H1 (cell line): Measurements from ENCODE around the gene PPRC1. TPM values are rescaled to one million over a fixed set of nuclear protein-coding genes. Genes with fewer than 3 reads are reported as not detected.

Experiments used
- CTCF ChIA-PET: fragments of 300-600 bp; sonication (Branson Sonifier 250); formaldehyde crosslinking; loops from one replicate; lab custom pipeline; 2021; ENCODE audit not compliant: partially characterized antibody; lab: Charles Lee
- POLR2A ChIA-PET: fragments of 300-600 bp; sonication (Branson Sonifier 250); formaldehyde crosslinking; loops from one replicate; lab custom pipeline; 2021; ENCODE audit warnings: inconsistent platforms; ENCODE audit not compliant: partially characterized antibody; lab: Charles Lee
- DNase-seq, 2 experiments: peaks; one replicate each; pipeline versions ENCODE4 v3.0.0 to v3.0.0-alpha.2; 2010 to 2022; ENCODE audit warnings: low spot score in 2 of 2, low read depth in 1 of 2, mixed read lengths in 1 of 2
- FAIRE-seq: peaks from 2 replicates; lab custom pipeline; 2011; peaks lifted over from hg19 to GRCh38; lab: Jason Lieb, UNC
- H2AFZ ChIP-seq: 2 replicates; pipeline ENCODE4 v1.8.1; 2012; ENCODE audit warnings: low read length, inconsistent platforms
- H2AK5ac ChIP-seq: 2 replicates; pipeline ENCODE4 v1.6.1; 2013; ENCODE audit warnings: low read depth, low read length
- H2BK120ac ChIP-seq: replicated peaks from 2 replicates; pipeline ENCODE3; 2013; ENCODE audit warnings: low read depth, low read length, inconsistent platforms
- H2BK12ac ChIP-seq: 2 replicates; pipeline ENCODE4 v1.6.1; 2013; ENCODE audit warnings: low read depth, low read length
- H2BK15ac ChIP-seq: 2 replicates; pipeline ENCODE4 v1.6.1; 2013; ENCODE audit warnings: low read length
- H2BK20ac ChIP-seq: 2 replicates; pipeline ENCODE4 v1.6.1; 2013; ENCODE audit warnings: low read length
- H2BK5ac ChIP-seq: 2 replicates; pipeline ENCODE4 v1.6.1; 2013; ENCODE audit warnings: low read depth, low read length
- H3K14ac ChIP-seq: 2 replicates; pipeline ENCODE4 v1.6.1; 2013; ENCODE audit warnings: inconsistent platforms; ENCODE audit not compliant: insufficient read length
- H3K18ac ChIP-seq: 2 replicates; pipeline ENCODE4 v1.6.1; 2013; ENCODE audit warnings: low read length; ENCODE audit errors: extremely low read depth
- H3K23ac ChIP-seq: 2 replicates; pipeline ENCODE4 v1.6.1; 2013; ENCODE audit warnings: inconsistent platforms; ENCODE audit not compliant: insufficient read length
- H3K23me2 ChIP-seq: 2 replicates; pipeline ENCODE4 v1.6.1; 2013; ENCODE audit warnings: low read depth, low read length
- H3K27ac ChIP-seq: 2 replicates; pipeline ENCODE4 v1.6.1; 2011; ENCODE audit warnings: low read depth, low read length, inconsistent platforms
- H3K27me3 ChIP-seq, 4 experiments: replicated peaks in 1 of 4; 1 replicate in 1 of 4; 2 replicates in 3 of 4; pipeline versions ENCODE4 v1.6.1 to v1.8.1; 2011 to 2013; ENCODE audit warnings: low read length in 3 of 4, mild to moderate bottlenecking in 3 of 4, inconsistent platforms in 2 of 4, mixed read lengths in 2 of 4, moderate library complexity in 1 of 4; ENCODE audit not compliant: control insufficient read depth in 3 of 4, insufficient read depth in 3 of 4; ENCODE audit errors: extremely low read depth in 1 of 4
- H3K36me3 ChIP-seq, 4 experiments: 2 replicates each; pipeline versions ENCODE4 v1.6.1 to v1.8.1; 2011 to 2013; ENCODE audit warnings: mild to moderate bottlenecking in 4 of 4, low read length in 3 of 4, moderate library complexity in 2 of 4, control low read depth in 1 of 4, inconsistent platforms in 1 of 4; ENCODE audit not compliant: insufficient read depth in 4 of 4, control insufficient read depth in 2 of 4
- H3K4ac ChIP-seq: replicated peaks from 2 replicates; pipeline ENCODE3; 2013; ENCODE audit warnings: low read length, low read depth, mixed read lengths, inconsistent platforms; ENCODE audit not compliant: insufficient read length
- H3K4me1 ChIP-seq, 4 experiments: replicated peaks in 1 of 4; 1 replicate in 1 of 4; 2 replicates in 3 of 4; pipeline versions ENCODE4 v1.6.1 to v1.8.1; 2011 to 2013; ENCODE audit warnings: low read length in 3 of 4, inconsistent platforms in 2 of 4, mixed read lengths in 1 of 4; ENCODE audit not compliant: insufficient read depth in 4 of 4, control insufficient read depth in 3 of 4
- H3K4me2 ChIP-seq, 2 experiments: 2 replicates each; pipeline versions ENCODE4 v1.6.1 to v1.8.1; 2011 to 2013; ENCODE audit warnings: low read depth in 2 of 2, low read length in 2 of 2, control low read depth in 1 of 2, inconsistent platforms in 1 of 2, mild to moderate bottlenecking in 1 of 2; ENCODE audit not compliant: insufficient read depth in 1 of 2
- H3K4me3 ChIP-seq, 4 experiments: fragments of 200-600, 300-600 bp in 1 of 4; sonication (generic), shearing (Covaris generic), sonication (Bioruptor Twin) in 1 of 4; 2 replicates each; pipeline versions ENCODE4 v1.5.1 to v1.8.1; 2011 to 2016; ENCODE audit warnings: low read length in 4 of 4, low read depth in 3 of 4, control low read depth in 2 of 4, inconsistent platforms in 2 of 4, mild to moderate bottlenecking in 2 of 4, mixed read lengths in 1 of 4, moderate library complexity in 1 of 4; ENCODE audit not compliant: insufficient read depth in 2 of 4; ENCODE audit errors: extremely low read depth in 1 of 4
- H3K56ac ChIP-seq: replicated peaks from 2 replicates; pipeline ENCODE3; 2013; ENCODE audit warnings: low read depth, mild to moderate bottlenecking, mixed read lengths, low read length, inconsistent platforms; ENCODE audit not compliant: insufficient read length
- H3K79me1 ChIP-seq: 2 replicates; pipeline ENCODE4 v1.6.1; 2013; ENCODE audit warnings: low read depth, low read length, control low read depth
- H3K79me2 ChIP-seq, 2 experiments: 2 replicates each; pipeline versions ENCODE4 v1.6.1 to v1.8.1; 2012 to 2013; ENCODE audit warnings: low read length in 2 of 2, mild to moderate bottlenecking in 2 of 2, inconsistent platforms in 1 of 2; ENCODE audit not compliant: insufficient read depth in 2 of 2, control insufficient read depth in 1 of 2
- H3K9ac ChIP-seq, 4 experiments: replicated peaks in 1 of 4; 1 replicate in 1 of 4; 2 replicates in 3 of 4; pipeline versions ENCODE4 v1.6.1 to v1.8.1; 2011 to 2013; ENCODE audit warnings: low read depth in 3 of 4, low read length in 3 of 4, control low read depth in 2 of 4, mild to moderate bottlenecking in 2 of 4, moderate library complexity in 2 of 4, inconsistent platforms in 1 of 4; ENCODE audit errors: extremely low read depth in 1 of 4
- H3K9me3 ChIP-seq, 2 experiments: 2 replicates each; pipeline versions ENCODE4 v1.6.1 to v1.8.1; 2012 to 2013; ENCODE audit warnings: mild to moderate bottlenecking in 2 of 2, moderate library complexity in 2 of 2, control low read depth in 1 of 2, inconsistent platforms in 1 of 2, low read depth in 1 of 2, low read length in 1 of 2, mixed read lengths in 1 of 2; ENCODE audit not compliant: insufficient read depth in 2 of 2
- H4K20me1 ChIP-seq, 2 experiments: replicated peaks in 1 of 2; 2 replicates each; pipeline versions ENCODE3 to v1.8.1; 2011 to 2013; ENCODE audit warnings: inconsistent platforms in 2 of 2, low read length in 2 of 2, mild to moderate bottlenecking in 1 of 2; ENCODE audit not compliant: insufficient read depth in 2 of 2, control insufficient read depth in 1 of 2
- H4K5ac ChIP-seq: 2 replicates; pipeline ENCODE4 v1.6.1; 2013; ENCODE audit warnings: low read length, low read depth, mixed read lengths, inconsistent platforms; ENCODE audit not compliant: insufficient read length
- H4K8ac ChIP-seq: 2 replicates; pipeline ENCODE4 v1.8.0; 2013; ENCODE audit warnings: mild to moderate bottlenecking, moderate library complexity, low read length, inconsistent platforms; ENCODE audit not compliant: insufficient read depth; ENCODE audit errors: extremely low read depth
- H4K91ac ChIP-seq: replicated peaks from 2 replicates; pipeline ENCODE3; 2013; ENCODE audit warnings: low read length, mixed read lengths, inconsistent platforms; ENCODE audit not compliant: insufficient read length
- CHD1 ChIP-seq: IDR thresholded peaks from 2 replicates; pipeline ENCODE4 v1.6.1; 2012; ENCODE audit warnings: low read depth, low read length, improper control_type of control experiment
- CREB1 ChIP-seq: IDR thresholded peaks from 2 replicates; pipeline ENCODE4 v1.6.1; 2012; ENCODE audit warnings: inconsistent platforms
- EZH2 ChIP-seq: fragments of 200-600 bp; sonication (generic); IDR thresholded peaks from 2 replicates; pipeline ENCODE4 v1.7.1; 2012; ENCODE audit warnings: low read depth, mild to moderate bottlenecking, moderate library complexity, low read length, inconsistent platforms; ENCODE audit not compliant: severe bottlenecking
- KDM4A ChIP-seq: IDR thresholded peaks from one replicate; pipeline ENCODE4 v1.7.1; 2012; ENCODE audit warnings: low read depth, mild to moderate bottlenecking, moderate library complexity, low read length, inconsistent platforms; ENCODE audit not compliant: severe bottlenecking
- RAD21 ChIP-seq, 2 experiments: IDR thresholded peaks in 1 of 2; conservative IDR thresholded peaks in 1 of 2; 2 replicates each; pipeline ENCODE4 v1.6.1; 2011; ENCODE audit warnings: low read depth in 2 of 2, low read length in 2 of 2, improper control_type of control experiment in 1 of 2, inconsistent platforms in 1 of 2, mild to moderate bottlenecking in 1 of 2, moderate library complexity in 1 of 2
- SRF ChIP-seq: IDR thresholded peaks from 2 replicates; pipeline ENCODE4 v1.6.1; 2011; ENCODE audit warnings: mild to moderate bottlenecking, low read depth, low read length, moderate library complexity
- WGBS, 2 experiments: shearing (Covaris generic) in 1 of 2; methylation state at CpG; one replicate each; pipeline versions ENCODE4 v1.1.6 to v1.1.7; 2013 to 2015; ENCODE audit warnings: low lambda C conversion rate in 2 of 2, mixed read lengths in 2 of 2, inconsistent platforms in 1 of 2, low coverage in 1 of 2, missing lambda C conversion rate in 1 of 2; ENCODE audit not compliant: insufficient replicate concordance in 2 of 2, insufficient coverage in 1 of 2, insufficient read length in 1 of 2; ENCODE audit errors: extremely low coverage in 1 of 2, missing lambda C conversion rate in 1 of 2; 5-methylcytosine and 5-hydroxymethylcytosine counted together
- polyA plus RNA-seq, 7 experiments: library from polyadenylated mRNA; depleted of rRNA in 3 of 7; stranded (reverse) in 5 of 7; unstranded in 2 of 7; fragments of >200 nt in 5 of 7; fragments of 200-250 nt in 2 of 7; gene quantifications; 1 replicate in 5 of 7; 2 replicates in 1 of 7; 4 replicates in 1 of 7; pipeline versions ENCODE4 v1.2.1 to v1.2.3, GENCODE V29; 2011 to 2013; ENCODE audit warnings: missing spikeins in 2 of 7, mixed read lengths in 2 of 7
- total RNA-seq: library from RNA; stranded (reverse); fragmentation: NEBNext Ultra II Directional; extraction: Animal tissue kit (Norgen Biotek cat#: 25700); gene quantifications from 2 replicates; pipeline ENCODE4 v1.2.1, GENCODE V29; 2021
- TF ChIP-seq, protein P1 (sequence below): IDR thresholded peaks from 2 replicates; pipeline ENCODE4 v1.6.1; 2012; ENCODE audit warnings: inconsistent platforms
- TF ChIP-seq, protein P2 (sequence below): IDR thresholded peaks from 2 replicates; pipeline ENCODE4 v1.6.1; 2012; ENCODE audit warnings: low read length, inconsistent platforms

Gene PPRC1
- total and polyA plus RNA-seq, 2 of the 8 experiments (the other 6 are each of a cell fraction or from before 2014, with no cell fraction given), result 46.5 to 88.4 TPM

DNA sequence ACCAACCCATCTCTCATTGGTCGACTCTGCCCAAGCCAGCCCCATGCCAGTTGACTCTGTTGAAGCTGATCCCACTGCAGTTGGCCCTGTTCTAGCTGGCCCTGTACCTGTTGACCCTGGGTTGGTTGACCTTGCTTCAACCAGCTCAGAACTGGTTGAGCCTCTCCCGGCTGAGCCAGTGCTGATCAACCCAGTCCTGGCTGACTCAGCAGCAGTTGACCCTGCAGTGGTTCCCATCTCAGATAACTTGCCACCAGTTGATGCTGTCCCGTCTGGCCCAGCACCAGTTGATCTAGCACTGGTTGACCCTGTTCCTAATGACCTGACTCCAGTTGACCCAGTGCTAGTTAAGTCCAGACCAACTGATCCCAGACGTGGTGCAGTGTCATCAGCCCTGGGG lies 7.4 kb downstream of the PPRC1 start:
- DNase-seq (no peak), FAIRE-seq (no peak)
- Histone ChIP-seq H3K23ac (no peak overlapping the region), H3K79me2 (peaks cover 19 to 75% of the 10 kb centered on the region in 2 experiments), H3K4me1 (peaks cover 0 to 4% (median 1%) of the 10 kb centered on the region in 4 experiments; a peak in 3 of 7 replicates), H3K4me3 (no peak overlapping the region), H2AFZ (no peak overlapping the region), H3K4ac (no peak overlapping the region), H2BK5ac (no peak overlapping the region), H2BK20ac (no peak overlapping the region), H4K20me1 (peaks cover 34 to 53% of the 10 kb centered on the region in 2 experiments), H3K23me2 (no peaks in the 10 kb centered on the region), H3K27ac (no peak overlapping the region), H4K5ac (no peak overlapping the region), H3K18ac (no peak overlapping the region), H3K79me1 (peaks cover 36% of the 10 kb centered on the region), H3K36me3 (peaks cover 55 to 75% (median 69%) of the 10 kb centered on the region in 4 experiments), H3K4me2 (no peak overlapping the region), H3K56ac (no peak overlapping the region), H2AK5ac (no peak overlapping the region), H4K91ac (no peak overlapping the region), H4K8ac (no peak overlapping the region), H3K27me3 (no peaks in the 10 kb centered on the region), H2BK120ac (no peak overlapping the region), H3K9ac (no peak overlapping the region), H2BK15ac (no peak overlapping the region), H2BK12ac (no peak overlapping the region), H3K9me3 (no peaks in the 10 kb centered on the region), H3K14ac (no peak overlapping the region)
- 96% methylated on average over 4 of the region's 4 CpGs; no CpG with 5 or more reads in 1 of the 2 experiments for WGBS, 2 experiments
- ChIA-PET CTCF (interaction anchor here (0.6 to 3.8 kb wide), 5 partner anchors 8 to 22 kb away, joined by 3 to 20 read pairs (median 3); no protein-coding TSS in a partner anchor), POLR2A (interaction anchor here (0.7 to 20.0 kb wide), 6 partner anchors 12 to 518 kb away, joined by 3 to 408 read pairs (median 4); partner anchors contain the start of genes LDB1 and NOLC1)
- no peak for TF ChIP-seq CREB1
- no peak for TF ChIP-seq KDM4A
- TF ChIP-seq CHD1, result no peak
- TF ChIP-seq, protein P1, sequence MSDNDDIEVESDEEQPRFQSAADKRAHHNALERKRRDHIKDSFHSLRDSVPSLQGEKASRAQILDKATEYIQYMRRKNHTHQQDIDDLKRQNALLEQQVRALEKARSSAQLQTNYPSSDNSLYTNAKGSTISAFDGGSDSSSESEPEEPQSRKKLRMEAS, result no peak
- TF ChIP-seq, protein P2, sequence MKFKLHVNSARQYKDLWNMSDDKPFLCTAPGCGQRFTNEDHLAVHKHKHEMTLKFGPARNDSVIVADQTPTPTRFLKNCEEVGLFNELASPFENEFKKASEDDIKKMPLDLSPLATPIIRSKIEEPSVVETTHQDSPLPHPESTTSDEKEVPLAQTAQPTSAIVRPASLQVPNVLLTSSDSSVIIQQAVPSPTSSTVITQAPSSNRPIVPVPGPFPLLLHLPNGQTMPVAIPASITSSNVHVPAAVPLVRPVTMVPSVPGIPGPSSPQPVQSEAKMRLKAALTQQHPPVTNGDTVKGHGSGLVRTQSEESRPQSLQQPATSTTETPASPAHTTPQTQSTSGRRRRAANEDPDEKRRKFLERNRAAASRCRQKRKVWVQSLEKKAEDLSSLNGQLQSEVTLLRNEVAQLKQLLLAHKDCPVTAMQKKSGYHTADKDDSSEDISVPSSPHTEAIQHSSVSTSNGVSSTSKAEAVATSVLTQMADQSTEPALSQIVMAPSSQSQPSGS, result no peak
- TF ChIP-seq SRF, result no peak
- no peak for TF ChIP-seq EZH2
- TF ChIP-seq RAD21 (IDR thresholded peaks at IDR 0.05 in 1 of 2, conservative IDR thresholded peaks at IDR 0.05 in 1 of 2; ENCODE audit: low read depth in 2 of 2, low read length in 2 of 2), result no peak
